GM12873 (cell line): Measurements from ENCODE around the gene LBP.

Experiments used
- TF ChIP-seq, protein P1 (sequence below): IDR thresholded peaks from 2 replicates; pipeline ENCODE4 v1.5.1; 2012; ENCODE audit warnings: low read depth, mild to moderate bottlenecking, moderate library complexity, low read length, control low read depth; ENCODE audit not compliant: insufficient read depth; ENCODE audit errors: missing control alignments

LBP gene

GRCh38 chr20:38418509-38419204 is 72.4 kb downstream of the LBP start:
- TF ChIP-seq, protein P1, sequence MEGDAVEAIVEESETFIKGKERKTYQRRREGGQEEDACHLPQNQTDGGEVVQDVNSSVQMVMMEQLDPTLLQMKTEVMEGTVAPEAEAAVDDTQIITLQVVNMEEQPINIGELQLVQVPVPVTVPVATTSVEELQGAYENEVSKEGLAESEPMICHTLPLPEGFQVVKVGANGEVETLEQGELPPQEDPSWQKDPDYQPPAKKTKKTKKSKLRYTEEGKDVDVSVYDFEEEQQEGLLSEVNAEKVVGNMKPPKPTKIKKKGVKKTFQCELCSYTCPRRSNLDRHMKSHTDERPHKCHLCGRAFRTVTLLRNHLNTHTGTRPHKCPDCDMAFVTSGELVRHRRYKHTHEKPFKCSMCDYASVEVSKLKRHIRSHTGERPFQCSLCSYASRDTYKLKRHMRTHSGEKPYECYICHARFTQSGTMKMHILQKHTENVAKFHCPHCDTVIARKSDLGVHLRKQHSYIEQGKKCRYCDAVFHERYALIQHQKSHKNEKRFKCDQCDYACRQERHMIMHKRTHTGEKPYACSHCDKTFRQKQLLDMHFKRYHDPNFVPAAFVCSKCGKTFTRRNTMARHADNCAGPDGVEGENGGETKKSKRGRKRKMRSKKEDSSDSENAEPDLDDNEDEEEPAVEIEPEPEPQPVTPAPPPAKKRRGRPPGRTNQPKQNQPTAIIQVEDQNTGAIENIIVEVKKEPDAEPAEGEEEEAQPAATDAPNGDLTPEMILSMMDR, result no peak

GRCh38 chr20:38420388-38421085 is 74.3 kb downstream of the LBP start:
- TF ChIP-seq, protein P1, result no peak

DNA sequence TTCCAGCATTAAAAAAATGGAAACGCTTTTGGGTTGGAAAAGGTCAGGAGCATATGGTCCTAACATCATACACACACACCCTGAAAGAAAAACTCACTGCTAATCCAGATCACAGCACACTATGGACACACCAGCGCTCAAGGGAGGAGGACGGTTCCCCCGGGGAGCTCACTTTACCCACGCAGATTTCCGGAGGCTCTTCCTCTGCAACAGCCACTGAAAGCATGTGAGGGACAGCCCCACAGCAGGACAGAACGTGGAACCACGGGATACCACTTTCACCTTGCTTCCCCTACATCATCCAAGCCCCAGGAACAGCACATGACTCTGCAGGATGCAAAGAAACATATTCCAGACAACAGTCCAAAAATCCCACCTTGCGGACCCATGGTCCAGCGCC is 75.6 kb downstream of the LBP start:
- TF ChIP-seq, protein P1, result no peak

DNA sequence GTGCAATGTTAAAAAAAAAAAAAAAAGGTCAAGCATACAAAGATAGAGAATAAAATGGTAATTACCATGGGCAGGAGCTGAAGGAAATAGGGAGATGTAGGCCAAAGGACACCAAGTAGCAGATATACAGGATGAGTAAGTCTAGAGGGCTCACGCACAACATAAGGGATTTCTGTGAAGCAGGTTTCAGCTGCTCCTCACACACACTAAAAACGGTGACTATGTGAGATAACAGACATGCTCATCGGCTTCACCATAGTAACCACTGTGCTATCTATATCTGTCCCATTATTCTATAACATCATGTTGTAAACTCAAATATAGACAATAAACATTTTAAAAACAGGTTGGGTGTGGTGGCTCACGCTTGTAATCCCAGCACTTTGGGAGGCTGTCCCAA is 77.3 kb downstream of the LBP start:
- TF ChIP-seq, protein P1, result no peak

DNA sequence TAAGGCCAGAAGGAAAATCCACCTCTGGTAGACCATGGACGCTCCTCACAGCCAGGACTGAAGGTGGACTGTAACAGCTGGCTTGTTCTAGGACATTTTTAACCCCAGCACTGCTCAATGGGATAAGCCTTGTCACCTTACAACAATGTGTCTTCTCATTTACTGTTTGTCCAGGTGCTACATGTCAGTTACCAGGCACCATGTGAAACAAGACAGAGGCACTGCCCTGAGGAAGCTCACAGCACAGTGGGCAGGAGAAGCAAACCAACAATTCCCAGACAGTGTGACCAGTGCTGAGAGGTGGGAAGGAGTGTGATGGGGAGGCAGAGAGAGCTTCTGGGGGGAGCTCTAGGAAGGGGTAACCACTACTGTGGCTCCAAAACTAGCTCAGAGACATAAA is 78.1 kb downstream of the LBP start:
- TF ChIP-seq, protein P1, result no peak

DNA sequence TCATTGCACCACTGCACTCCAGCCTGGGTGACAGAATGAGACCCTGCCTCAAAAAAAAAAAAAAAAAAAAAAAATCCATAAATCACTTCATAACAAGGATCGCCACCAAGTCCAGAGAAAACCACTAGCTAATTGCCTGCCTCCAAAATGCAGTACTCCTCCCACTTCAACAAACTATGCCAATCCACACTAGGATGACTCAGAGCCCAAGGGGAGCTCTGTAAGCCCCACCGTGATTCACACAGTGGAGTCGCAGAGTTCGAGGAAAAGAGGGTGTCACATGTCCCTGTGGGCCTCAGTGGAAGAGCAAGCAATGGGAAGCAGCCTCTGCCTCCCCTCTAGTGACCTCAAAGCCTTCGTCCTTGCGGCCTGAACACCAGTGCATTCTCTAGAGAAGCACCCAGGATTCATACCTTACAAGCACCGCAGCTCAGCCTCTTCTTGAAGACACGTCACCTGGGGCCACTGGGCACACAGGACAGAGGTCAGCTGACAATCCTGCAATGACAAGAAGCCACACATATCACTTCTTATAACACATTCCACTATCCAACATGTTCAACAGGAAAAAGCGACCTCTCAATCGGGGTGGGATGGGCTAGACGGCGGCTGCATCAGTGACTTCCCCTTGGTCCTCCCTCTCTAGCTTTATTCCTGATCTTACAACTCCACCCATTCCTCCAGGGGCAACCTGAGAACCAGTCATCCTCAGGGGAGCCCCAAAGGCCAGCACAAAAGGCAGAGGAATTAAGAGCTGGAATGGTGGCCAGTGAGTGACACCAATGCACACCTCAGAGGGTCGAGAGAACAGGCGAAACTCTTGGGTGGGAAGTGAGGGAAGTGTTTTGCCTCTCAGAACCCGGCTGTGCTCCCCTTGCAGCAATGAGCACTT is 80.0 kb downstream of the LBP start:
- TF ChIP-seq, protein P1, result no peak
